CD4-positive, alpha-beta T cell treated with Interleukin-4 for 4 hours (primary cell): Measurements from ENCODE around the gene RPA3.
"Not testable (repeated sequence)": the region's sequence is repeated elsewhere in the genome, so short reads cannot be mapped to it uniquely, and the experiment has no call there.

Experiments used
- DNase-seq: peaks from one replicate; pipeline ENCODE4 v3.0.0-alpha.2; 2020

The RPA3 gene

DNA sequence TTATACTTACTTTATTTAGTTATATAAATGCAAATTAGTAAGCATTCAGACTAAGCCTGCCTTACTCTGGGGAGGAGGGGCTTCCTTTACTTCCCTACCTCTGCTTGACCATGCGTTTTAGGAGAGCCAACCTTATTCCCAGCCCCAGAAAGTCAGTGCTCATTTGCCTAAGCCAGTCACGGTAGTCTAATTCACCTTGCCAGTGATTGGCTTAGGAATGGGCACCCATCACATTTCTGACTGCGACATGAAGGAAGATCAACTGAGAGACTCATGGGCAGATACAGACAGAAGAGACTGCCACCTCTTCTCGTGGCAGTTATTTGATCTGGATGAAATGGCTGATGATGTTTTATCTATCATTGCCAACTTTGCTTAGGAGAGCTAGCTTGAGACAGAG, 29.5 kb downstream of the RPA3 start:
- DNase-seq, result no peak

DNA sequence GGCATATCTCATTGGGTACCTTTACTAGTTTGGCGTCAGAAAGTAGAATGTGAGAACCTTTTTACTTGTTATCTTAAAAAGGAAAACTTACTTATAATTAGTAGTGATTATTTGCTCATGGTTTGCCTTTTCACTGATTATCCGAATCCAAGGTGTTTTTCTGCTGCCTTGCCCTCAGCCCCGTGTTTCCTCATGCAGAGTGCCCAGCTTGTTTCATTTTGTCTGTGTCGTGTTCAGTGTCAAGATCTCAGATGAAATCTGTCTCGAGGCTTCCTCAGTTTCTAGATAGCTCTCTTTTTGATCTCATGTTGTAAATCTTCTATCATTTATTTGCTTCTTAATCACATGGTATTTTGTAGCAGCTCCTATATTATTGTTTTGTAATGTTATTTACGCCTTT, 30.1 kb downstream of the RPA3 start:
- no peak for DNase-seq

DNA sequence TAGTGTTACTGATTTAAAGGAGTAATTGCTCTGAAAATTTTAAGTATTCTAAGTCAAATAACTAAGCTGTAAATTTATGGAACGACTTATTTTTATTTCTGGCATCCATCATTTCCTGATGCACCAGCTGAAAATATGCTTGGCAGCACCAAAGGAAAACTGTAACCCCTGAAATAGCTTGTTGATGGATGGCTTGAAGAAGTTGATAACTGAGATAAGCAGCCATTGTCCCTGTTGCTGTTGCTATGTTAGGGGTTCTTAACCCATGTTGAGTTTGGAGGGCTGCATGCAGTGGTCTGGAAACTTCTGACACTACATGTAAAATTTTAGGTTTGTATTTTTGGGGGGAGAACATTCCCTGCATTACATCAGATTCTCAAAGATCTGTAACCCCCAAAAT, 30.6 kb downstream of the RPA3 start:
- DNase-seq, result no peak

DNA sequence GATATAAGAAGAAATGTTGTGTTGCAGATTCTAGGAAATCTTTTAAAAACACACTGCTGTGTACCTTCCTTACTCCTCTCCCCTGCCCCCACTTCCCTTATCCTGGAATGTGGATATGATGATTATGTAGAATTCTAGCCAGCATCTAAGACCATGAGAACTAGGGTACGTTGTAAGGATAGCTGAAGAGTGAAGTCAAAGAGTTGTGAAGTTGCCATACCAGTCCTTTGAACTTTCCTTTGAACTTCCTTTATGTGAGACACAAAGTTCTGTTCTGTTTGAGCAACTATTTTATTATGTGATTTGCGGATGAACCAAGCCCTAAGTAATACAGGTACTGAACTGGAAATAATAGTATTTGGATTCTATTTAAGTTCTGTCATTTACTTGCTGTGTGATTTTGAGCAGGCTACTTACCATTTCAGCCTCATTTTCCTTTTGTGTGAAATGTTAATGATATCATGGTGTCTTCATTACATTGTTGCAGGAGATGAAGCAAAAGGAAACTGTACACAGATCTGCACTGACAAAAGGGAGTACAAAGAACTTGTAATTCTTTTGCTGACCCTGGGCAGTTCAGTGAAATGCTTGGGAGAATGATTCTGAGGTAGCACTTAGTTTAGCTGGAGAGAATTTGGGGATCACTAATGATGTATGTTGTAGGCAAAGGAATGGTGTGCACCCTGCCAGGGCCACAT, 31.4 kb downstream of the RPA3 start:
- DNase-seq, result no peak

DNA sequence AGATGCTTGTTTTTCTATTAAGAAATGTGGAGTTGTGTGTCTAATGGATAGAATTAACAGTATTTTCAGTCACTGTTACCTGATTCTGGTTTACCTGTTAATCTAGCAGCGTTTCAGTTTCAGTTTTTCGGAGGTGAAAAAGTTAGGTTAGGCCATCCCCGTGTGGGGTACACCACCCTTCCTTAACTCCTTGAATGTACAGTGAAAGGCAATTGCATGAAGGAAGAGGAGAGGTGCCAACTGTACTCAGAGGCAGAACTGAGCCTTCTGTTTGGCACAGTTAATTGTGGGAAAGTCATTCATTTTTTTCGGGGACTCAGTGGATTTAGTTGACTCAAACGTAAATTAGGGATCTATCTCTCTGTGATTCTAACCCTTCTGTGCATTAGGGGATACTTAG, 35.5 kb downstream of the RPA3 start:
- no peak for DNase-seq

DNA sequence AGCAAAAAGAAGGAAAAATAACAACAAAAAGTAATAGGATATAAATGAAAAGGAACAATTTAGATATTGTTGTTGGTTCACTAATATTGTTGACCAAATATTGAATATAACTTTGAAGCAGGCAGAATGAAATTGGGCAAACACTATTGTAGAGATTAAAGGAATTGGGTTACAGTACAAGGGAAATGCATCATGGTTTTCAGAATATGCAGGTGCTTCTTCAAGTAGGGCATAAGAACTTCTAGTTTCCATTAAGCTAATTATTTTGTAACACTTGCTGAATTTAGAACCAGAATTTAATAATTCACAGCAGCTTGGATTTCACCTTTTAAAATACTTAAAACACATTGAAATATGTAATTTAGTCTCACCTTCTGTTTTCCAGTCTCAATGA, 36.5 kb downstream of the RPA3 start:
- DNase-seq, result no peak

DNA sequence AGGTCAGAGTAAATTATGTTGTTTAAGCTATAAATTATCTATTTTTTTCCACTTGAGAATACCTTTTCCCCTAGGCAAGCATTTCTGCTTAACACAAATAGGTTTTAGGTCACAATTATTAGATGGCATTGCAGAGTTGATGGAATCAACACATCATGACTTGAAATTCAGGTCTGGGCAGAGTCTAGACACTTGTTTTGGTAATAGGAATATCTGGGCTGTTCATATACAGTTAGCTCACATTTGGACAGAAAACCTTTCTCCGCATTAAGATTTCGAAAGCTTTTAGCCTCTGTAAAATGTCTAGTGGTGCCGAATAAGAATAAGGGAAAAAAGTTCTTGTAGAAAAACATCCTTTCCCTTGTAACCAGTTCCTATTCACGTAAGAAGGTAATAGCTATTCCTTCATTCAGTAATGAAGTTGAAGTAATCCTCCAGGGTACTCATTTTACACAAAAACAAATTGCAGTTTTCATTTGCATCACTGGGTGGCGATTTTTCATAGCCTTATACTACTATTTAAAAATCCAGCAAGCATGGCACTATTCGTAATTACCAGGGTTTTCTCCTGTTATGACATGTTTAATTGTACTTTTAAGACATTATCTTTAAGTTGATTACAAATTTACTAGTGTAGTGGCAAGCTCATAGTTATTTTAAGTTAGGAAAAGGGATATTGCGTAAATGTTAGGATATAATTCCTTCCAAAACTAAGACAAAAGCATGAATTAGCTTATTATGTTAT, 37.0 kb downstream of the RPA3 start:
- DNase-seq, result peak; percentile 72

DNA sequence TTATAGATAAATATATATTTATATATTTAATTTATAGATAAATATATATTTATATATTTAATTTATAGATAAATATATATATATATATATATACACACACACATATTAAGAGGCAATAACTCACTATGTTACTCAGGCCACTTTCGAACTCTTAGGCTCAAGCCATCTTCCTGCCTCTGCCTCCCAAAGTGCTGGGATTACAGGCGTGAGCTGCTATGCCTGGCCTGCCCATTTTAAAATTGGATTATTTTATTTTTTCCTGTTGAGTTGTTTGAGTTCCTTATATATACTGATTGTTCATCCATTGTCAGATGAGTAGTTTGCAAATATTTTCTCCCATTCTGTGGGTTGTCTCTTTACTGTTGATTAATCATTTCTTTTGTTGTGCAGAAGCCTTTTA, 38.8 kb downstream of the RPA3 start:
- not testable (repeated sequence) for DNase-seq

DNA sequence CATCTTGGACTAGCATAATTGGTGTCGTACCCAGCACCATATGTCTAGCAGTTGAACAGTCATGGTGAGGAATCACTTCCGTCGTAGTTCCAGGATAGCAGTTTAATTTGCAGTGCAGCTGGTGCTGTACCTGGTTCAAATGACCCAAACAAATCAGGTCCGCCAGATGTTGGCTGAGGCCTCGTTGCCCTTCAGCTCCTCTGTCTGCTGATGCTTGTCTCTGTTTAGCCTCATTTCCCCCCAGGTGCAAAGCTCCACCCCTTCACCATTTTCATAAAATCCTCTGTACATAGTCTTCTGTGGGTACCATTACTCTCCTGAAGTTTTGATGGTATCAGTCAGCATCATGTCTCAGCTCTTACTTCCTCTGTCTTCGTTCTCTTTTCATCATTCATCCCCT, 42.7 kb downstream of the RPA3 start:
- no peak for DNase-seq

DNA sequence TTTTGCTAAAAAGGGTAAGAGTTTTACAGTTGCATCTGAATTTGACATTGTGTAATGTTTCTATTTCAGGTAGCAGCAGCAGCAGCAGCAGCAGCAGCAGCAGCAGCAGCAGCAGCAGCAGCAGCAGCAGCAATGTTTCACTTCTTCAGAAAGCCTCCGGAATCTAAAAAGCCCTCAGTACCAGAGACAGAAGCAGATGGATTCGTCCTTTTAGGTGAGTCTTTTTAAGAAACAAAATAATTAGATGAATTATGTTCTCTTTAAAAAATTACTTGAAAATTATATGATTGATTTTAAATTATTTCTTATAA, 45.2 kb downstream of the RPA3 start:
- DNase-seq, result no peak

DNA sequence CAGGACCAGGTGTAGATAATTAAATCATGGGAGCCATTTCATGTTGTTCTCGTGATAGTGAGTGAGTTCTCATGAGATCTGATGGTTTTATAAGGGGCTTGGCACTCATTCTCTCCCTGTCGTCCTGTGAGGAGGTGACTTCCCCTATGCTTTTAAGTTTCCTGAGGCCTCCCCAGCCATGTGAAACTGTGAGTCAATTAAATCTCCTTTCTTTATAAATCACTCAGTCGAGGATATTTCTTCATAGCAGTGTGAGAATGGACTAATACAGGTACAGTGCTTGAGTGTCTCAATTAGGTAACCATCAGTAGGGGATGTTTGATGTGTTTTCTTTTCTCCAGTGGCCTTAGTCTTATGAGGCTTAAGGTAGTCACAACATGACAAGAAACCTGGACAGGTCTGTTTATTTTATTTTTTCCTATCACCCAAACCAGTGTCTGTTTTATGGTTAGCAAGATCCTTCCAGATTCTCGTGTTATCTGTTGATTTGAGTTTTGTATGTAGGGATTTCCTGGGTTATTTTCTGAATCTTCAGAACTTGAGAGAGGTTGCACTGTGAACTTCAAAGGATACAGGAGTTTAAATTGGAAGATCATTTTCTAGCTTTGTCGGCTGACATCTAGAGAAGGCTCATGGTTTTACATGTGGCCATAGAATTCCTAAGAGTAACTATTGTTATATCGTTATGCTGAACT, 45.7 kb downstream of the RPA3 start:
- DNase-seq, result no peak

DNA sequence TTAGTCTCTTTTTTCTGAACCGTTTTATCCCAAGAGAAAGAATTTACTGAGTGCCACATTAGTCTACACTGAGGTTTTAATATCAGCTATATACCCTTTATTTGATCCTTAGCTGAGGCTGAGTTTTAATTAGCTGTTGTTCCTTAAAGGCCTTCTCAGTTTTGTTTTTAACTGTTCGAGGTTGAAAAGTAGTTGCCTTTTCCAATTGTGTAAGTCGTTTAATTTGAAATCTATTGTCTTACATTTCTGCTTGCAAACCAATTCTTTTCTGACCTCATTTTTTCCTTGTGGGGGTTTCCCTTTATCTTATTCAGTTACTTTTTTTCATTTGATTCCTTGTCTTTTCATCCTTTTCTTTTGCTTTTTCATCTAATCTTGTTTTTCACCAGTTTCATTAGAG, 47.0 kb downstream of the RPA3 start:
- DNase-seq, result no peak

DNA sequence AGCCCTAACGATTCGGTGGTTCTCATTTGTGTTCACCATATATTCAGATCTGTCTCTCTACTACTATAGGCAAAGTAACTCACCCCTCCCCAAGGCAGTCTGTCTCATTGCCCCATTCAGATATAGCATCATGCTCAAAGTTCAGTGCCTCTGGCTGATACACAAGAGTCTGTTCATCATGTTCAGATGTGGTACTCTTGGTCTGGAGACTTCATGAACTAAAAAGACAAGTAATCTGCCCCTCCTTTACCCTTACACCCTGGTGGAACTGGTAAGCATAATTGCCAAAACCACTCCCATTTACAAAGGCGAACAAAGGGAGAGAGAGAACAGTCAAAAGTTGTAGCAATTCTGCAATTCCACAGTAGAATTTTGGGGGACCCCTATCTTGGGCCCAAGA, 47.9 kb downstream of the RPA3 start:
- DNase-seq, result no peak

DNA sequence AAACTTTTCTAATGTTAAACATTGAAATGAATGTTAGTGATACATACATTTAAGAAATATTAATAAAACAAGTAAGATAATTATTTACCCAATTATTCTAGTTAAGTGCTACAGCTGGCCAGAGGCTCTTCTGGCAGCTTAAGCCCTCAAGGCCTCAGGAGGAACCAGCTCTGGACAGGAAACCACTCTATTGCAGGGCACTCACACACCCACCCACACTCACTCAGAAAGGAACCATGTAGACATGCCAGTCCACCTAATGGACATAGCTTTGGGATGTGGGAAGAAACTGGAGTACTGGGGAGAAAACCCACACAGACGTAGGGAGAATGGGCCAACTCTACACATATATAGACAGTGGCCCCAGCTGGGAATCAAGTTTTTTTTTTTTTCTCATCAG, 49.7 kb downstream of the RPA3 start:
- no peak for DNase-seq

DNA sequence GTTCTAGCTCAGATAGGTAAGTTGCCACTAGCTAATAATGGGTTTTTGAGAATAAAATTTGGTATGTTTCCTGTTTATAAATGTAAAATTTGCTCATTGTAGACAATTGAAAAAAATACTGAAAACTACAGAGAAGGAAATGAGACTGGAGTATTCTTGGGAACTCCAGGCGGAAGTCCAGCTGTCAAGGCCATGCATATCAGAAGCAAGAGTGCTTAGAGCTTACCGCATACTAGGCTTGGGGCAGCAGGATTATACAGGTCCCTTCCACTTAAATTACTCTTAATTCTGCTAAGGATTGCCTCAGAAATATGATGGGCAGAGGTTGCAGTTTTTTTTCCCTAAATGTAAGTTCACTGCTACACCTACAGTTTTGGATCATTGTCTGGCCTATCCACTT, 51.2 kb downstream of the RPA3 start:
- no peak for DNase-seq

DNA sequence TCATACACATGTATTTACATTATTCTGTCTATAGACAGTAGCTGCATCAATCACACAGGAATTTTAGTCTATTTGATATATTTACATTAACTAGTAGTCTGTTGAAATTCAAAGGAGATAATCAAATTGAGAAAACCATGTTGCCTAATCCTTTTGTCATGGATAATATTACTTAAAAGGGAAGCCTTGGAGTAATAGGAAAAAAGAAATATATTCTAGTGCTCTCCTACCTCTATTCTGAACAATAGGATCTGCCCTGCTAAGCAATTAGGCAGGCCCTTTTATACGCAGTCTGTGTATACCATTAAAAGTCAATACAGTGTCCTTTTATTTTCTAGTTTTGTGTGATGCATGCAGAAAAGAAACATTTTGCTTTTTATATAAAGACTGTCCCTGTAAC, 53.4 kb downstream of the RPA3 start:
- DNase-seq, result no peak

DNA sequence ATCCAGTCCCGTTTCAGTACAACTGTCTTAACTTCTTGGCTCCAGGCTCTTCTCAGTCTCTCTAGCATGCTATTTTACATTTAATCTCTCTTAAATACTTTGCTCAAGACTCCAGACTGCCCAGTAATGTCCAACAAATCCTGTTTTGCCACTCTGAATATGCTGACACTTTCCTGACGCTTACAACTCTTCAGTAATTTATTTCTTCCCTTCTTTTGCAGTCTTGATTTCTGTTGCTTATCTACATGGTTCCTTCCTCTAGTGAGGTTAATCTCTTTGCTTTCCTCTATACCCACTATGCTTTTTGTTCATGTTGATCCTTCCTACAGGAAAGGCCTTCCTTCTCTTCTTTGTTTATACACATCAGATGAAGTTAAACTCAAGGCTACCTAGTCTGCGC, 54.1 kb downstream of the RPA3 start:
- DNase-seq, result no peak

DNA sequence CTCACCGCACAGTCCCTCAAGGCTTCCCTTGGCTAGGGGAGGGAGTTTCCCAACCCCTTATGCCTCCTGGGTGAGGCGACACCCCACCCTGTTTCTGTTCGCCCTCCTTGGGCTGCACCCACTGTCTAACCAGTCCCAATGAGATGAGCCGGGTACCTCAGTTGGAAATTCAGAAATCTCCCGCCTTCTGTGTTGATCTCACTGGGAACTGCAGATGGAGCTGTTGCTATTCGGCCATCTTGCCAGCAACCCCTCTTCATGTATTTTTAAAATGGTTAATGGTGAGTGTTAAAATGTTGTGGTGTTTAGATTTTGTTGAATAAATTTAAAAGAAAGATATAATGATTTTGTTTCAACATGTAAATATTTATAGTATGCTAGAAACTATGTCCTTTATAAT, 55.9 kb downstream of the RPA3 start:
- DNase-seq, result no peak

DNA sequence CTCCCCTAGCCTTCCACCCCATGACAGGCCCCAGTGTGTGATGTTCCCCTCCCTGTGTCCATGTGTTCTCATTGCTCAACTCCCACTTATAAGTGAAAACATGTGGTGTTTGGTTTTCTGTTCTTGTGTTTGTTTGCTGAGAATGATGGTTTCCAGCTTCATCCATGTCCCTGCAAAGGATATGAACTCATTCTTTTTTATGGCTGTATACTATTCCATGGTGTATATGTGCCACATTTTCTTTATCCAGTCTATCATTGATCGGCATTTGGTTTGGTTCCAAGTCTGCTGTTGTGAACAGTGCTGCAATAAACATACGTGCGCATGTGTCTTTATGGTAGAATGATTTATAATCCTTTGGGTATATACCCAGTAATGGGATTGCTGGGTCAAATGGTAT, 61.9 kb downstream of the RPA3 start:
- DNase-seq, result not testable (repeated sequence)

DNA sequence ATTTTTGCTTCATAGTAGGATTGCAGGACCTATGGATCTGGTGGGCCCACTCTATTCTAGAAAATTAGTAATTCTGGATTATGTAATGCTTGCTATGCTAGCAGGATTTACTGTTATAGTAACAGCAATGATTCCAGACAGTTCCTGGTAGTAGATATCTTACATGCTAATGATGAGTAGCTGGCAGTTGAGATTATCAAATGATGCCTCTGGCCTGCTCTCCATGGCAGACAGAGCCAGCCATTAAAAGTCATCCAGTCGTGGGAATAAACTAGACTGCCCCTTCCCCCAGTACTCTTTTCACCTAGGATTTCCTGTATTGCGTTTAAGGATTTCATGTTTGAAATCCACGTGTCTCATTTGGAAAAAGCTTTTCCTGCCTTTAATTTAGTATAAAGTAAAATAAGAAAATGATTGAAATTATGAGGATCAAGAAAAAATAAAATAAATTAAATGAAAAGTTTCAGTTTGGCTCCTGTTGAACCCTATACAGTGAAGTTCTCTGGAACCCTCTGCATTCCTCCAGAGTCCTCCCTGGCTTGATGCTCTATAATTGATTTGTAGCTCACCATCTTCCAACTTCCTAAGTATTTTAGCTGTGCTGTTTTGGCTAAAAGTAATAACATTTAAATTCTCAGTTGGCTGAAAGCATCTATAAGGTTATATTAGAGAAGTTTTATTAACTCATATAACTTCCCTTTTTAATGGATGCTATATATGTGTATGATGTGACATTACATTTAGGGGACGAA, 63.3 kb downstream of the RPA3 start:
- no peak for DNase-seq

DNA sequence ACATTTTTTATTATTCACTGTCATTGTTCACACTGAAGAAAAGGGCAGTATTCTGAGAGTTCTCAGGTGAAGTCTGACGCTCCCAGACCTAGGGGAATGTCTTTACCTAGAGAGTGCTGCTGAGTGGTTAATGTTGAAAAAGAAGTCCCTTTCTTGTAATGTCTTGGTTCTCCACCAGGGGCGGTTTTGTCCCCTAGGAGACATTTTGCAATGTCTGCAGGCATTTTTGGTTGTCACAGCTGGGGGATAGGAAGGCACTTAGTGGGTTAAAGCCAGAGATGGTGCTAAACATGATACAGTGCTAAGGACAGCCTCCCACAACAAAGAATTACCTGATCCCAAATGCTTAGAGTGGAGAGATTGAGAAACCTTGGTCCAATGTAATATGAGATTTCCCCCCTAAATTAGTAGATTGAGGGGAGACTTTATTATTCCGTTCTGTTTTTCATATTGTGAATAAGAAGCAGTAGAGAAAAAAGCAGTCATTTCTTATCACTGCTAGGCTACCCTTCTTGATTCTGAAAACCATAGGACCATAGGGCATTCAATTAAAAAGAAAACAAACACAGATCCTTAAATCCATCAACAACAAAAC, 64.7 kb downstream of the RPA3 start:
- peak; percentile 44 for DNase-seq

DNA sequence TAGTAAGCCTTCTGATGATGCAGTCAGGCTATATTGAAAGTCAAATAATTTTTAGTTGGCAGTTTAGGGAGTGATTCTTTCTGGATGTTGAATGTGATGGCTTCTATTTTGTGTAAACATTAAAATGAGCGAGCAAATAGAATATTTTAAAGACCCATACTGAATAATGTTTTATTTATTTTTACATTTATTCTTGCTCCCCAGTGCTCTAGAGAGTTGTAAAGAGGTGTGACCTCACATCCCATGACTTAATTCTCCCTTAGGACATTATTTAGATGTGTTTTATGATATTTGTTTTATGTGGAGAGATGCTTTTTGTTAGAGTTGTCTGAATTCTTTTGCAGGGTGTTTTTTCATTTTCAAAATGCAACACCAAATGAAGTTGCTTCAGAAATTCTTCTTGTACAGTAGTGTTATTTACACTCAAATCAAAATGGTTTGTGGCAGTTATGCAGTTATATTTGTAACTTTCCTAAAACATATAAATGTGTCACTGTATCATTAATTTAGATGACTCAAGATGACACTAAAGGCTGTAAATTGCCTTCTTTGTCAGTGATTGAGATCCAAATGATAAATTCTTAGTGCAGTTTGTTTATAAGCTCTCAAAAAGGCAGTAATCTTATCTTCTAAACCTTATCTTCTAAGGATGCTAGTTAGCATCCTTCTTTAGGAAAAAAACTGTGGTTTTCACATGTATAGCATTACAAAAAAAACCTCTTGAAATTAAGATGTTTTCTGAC, 65.4 kb downstream of the RPA3 start:
- DNase-seq, result no peak

DNA sequence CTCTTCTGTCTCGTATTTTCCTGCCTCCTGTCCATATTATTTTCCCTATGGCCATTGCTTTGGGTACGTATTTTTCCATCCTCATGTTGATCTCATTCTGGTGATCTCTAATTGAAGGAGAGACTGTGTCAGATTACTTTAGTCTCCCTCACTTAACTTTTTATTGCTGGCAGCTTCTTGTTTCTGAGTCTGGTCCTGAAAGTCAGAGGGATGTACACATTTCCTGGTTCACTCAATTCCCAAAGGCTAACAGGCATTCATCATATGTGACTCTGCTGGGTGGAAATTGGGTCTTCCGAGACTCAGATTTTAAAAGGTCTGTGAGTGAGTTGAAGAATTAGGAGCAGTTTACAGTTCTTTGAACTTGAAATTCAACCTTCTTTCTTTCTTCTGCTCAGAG, 66.9 kb downstream of the RPA3 start:
- DNase-seq, result no peak
